Heart left ventricle (tissue), 13 donors: Measurements from ENCODE around the gene NLK.

Source experiments
- POLR2A ChIP-seq, 2 donors: fragments of 450-650 bp; IDR thresholded peaks; one replicate each; pipeline ENCODE4 v1.6.1; 2017; ENCODE audit warnings: antibody characterized with exemption in 2 of 2, mild to moderate bottlenecking in 2 of 2, moderate library complexity in 2 of 2
- TF ChIP-seq, protein P1 (sequence below), 12 donors: fragments of 200-600 bp; sonication (generic) in 4 of 12; IDR thresholded peaks; one replicate each; pipeline versions ENCODE4 v1.5.0 to v1.8.0; 2018 to 2022; ENCODE audit warnings: antibody characterized with exemption in 12 of 12, mild to moderate bottlenecking in 5 of 12
- donor health status: ischemic (EF 13 %, LVEDD 7.1; RV severe dilation, severe dysfunction).
- donor health status: DM: no; HTN: yes; CAD: no.
- donor health status: DM: no; HTN: no; CAD: no.
- donor health status: ischemic (EF 25% LVEDD 6.9; RV normal size, moderate dysfunction).
- donor health status: ischemic (EF 25% LVEDD 5.7; RV mildly dilated, moderate dysfunction).
- donor health status: ischemic (EF 35%, LVEDD 5.7; RV mildly dilated, moderate dysfunction).
- donor health status: nonischemic (EF 11% LVEDD 7.7; RV severe dilation, severe dysfunction).
- donor health status: DM: yes; HTN: yes; CAD: no.
- donor health status: PGD.
- donor health status: ischemic (EF 29% LVEDD 5.4; RV normal size, mild dysfunction).
- donor health status: nonischemic (EF 23%, LVEDD 6.1; RV moderate dilation, normal function).

DNA sequence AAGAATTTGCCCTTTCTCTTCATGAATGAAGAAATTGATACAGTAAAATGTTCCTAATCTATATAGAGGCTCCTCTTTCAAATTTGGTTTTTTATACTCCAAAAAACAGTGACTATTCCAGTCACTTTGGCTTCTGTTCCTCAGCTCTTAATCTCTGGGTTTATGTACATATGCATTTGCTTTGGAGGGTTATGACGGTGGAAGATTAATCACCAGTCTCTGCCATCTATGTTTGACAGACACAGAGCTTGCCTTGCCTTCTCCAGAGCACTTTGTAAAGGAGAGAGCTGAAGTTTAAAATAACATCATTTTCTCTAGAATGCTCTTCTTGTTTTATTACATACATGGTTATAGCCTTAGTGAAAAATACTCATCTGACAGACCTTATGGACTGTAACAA lies 99.3 kb downstream of the NLK start:
- TF ChIP-seq, protein P1, sequence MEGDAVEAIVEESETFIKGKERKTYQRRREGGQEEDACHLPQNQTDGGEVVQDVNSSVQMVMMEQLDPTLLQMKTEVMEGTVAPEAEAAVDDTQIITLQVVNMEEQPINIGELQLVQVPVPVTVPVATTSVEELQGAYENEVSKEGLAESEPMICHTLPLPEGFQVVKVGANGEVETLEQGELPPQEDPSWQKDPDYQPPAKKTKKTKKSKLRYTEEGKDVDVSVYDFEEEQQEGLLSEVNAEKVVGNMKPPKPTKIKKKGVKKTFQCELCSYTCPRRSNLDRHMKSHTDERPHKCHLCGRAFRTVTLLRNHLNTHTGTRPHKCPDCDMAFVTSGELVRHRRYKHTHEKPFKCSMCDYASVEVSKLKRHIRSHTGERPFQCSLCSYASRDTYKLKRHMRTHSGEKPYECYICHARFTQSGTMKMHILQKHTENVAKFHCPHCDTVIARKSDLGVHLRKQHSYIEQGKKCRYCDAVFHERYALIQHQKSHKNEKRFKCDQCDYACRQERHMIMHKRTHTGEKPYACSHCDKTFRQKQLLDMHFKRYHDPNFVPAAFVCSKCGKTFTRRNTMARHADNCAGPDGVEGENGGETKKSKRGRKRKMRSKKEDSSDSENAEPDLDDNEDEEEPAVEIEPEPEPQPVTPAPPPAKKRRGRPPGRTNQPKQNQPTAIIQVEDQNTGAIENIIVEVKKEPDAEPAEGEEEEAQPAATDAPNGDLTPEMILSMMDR (IDR thresholded peaks at IDR 0.05) = no peak
- TF ChIP-seq POLR2A (IDR thresholded peaks at IDR 0.05) = no peak
